SK-N-SH treated with all-trans-retinoic acid at 6 μM for 48 hours (cell line): ENCODE data around the gene CPA5.

Experiments
- ATAC-seq: fragments of 200-7000 bp; cut with Tn5 transposase; 3 replicates; pipeline ENCODE4 v1.9.1; 2020; ENCODE audit warnings: mild to moderate bottlenecking, moderate library complexity
- ARNTL ChIP-seq: fragments of 450-650 bp; formaldehyde crosslinking; IDR thresholded peaks from 2 replicates; pipeline ENCODE4 v1.5.0; 2020; ENCODE audit warnings: low read depth, mild to moderate bottlenecking, moderate library complexity, borderline replicate concordance
- BACH2 ChIP-seq: fragments of 250-450 bp; sonication (Bioruptor Pico); IDR thresholded peaks from 2 replicates; pipeline ENCODE4 v1.9.0; 2021; ENCODE audit warnings: mild to moderate bottlenecking, borderline replicate concordance
- CREB5 ChIP-seq: fragments of 250-450 bp; sonication (Bioruptor Pico); IDR thresholded peaks from 2 replicates; pipeline ENCODE4 v1.5.1; 2020; ENCODE audit warnings: low read depth, mild to moderate bottlenecking, moderate library complexity
- CSDC2 ChIP-seq: fragments of 250-450 bp; sonication (Bioruptor Pico); IDR thresholded peaks from 2 replicates; pipeline ENCODE4 v1.5.0; 2020; ENCODE audit warnings: mild to moderate bottlenecking, moderate library complexity
- CSRNP3 ChIP-seq: fragments of 250-450 bp; sonication (Bioruptor Pico); IDR thresholded peaks from 2 replicates; pipeline ENCODE4 v1.5.1; 2021; ENCODE audit warnings: mild to moderate bottlenecking, moderate library complexity
- ESRRG ChIP-seq: fragments of 250-450 bp; sonication (Bioruptor Pico); IDR thresholded peaks from 2 replicates; pipeline ENCODE4 v1.6.1; 2021; ENCODE audit warnings: mild to moderate bottlenecking
- GLIS3 ChIP-seq: fragments of 250-450 bp; sonication (Bioruptor Pico); IDR thresholded peaks from 2 replicates; pipeline ENCODE4 v1.5.0; 2020; ENCODE audit warnings: mild to moderate bottlenecking, moderate library complexity
- OSR1 ChIP-seq: fragments of 250-450 bp; sonication (Bioruptor Pico); IDR thresholded peaks from 2 replicates; pipeline ENCODE4 v1.8.0; 2022; ENCODE audit warnings: moderate library complexity, mild to moderate bottlenecking, inconsistent platforms
- PATZ1 ChIP-seq: fragments of 250-450 bp; sonication (Bioruptor Pico); IDR thresholded peaks from 2 replicates; pipeline ENCODE4 v1.8.0; 2020; ENCODE audit warnings: mild to moderate bottlenecking, moderate library complexity, borderline replicate concordance
- POU6F1 ChIP-seq: fragments of 250-450 bp; sonication (Bioruptor Pico); IDR thresholded peaks from 2 replicates; pipeline ENCODE4 v1.8.0; 2021; ENCODE audit warnings: low read depth, mild to moderate bottlenecking, moderate library complexity, borderline replicate concordance
- PPARA ChIP-seq: fragments of 250-450 bp; sonication (Bioruptor Pico); IDR thresholded peaks from 2 replicates; pipeline ENCODE4 v1.5.0; 2020; ENCODE audit warnings: mild to moderate bottlenecking, borderline replicate concordance
- RARB ChIP-seq: fragments of 250-450 bp; sonication (Bioruptor Pico); IDR thresholded peaks from 2 replicates; pipeline ENCODE4 v1.8.0; 2021; ENCODE audit warnings: mild to moderate bottlenecking, moderate library complexity
- SNAI2 ChIP-seq: fragments of 250-450 bp; sonication (Bioruptor Pico); IDR thresholded peaks from 2 replicates; pipeline ENCODE4 v1.5.0; 2020; ENCODE audit warnings: mild to moderate bottlenecking, moderate library complexity
- TCF4 ChIP-seq: fragments of 250-450 bp; sonication (Bioruptor Pico); IDR thresholded peaks from 2 replicates; pipeline ENCODE4 v1.8.0; 2021; ENCODE audit warnings: mild to moderate bottlenecking, moderate library complexity, borderline replicate concordance
- TSHZ2 ChIP-seq: fragments of 250-450 bp; sonication (Bioruptor Pico); IDR thresholded peaks from 2 replicates; pipeline ENCODE4 v1.5.0; 2020; ENCODE audit warnings: mild to moderate bottlenecking, moderate library complexity
- ZC3H10 ChIP-seq: fragments of 250-450 bp; sonication (Bioruptor Pico); IDR thresholded peaks from 2 replicates; pipeline ENCODE4 v1.5.1; 2021; ENCODE audit warnings: mild to moderate bottlenecking, moderate library complexity
- ZFP3 ChIP-seq: fragments of 250-450 bp; sonication (Bioruptor Pico); IDR thresholded peaks from 2 replicates; pipeline ENCODE4 v1.5.0; 2020; ENCODE audit warnings: mild to moderate bottlenecking, moderate library complexity
- ZFP30 ChIP-seq: fragments of 450-650 bp; formaldehyde crosslinking; IDR thresholded peaks from 2 replicates; pipeline ENCODE4 v1.5.0; 2022; ENCODE audit warnings: mild to moderate bottlenecking, moderate library complexity
- ZNF565 ChIP-seq: fragments of 450-650 bp; formaldehyde crosslinking; conservative IDR thresholded peaks from 2 replicates; pipeline ENCODE4 v1.5.0; 2020; ENCODE audit warnings: low read depth, mild to moderate bottlenecking, moderate library complexity
- ZNF8 ChIP-seq: fragments of 450-650 bp; formaldehyde crosslinking; IDR thresholded peaks from 2 replicates; pipeline ENCODE4 v1.5.0; 2020; ENCODE audit warnings: mild to moderate bottlenecking, moderate library complexity

Gene CPA5

GRCh38 chr7:130384841-130385599 lies 40.4 kb downstream of the CPA5 start:
- ATAC-seq = no peak
- TF ChIP-seq CSDC2 (CRISPR knock-in tag) (no peak), GLIS3 (CRISPR knock-in tag) (no peak), PPARA (CRISPR knock-in tag) (no peak), SNAI2 (CRISPR knock-in tag) (no peak), POU6F1 (CRISPR knock-in tag) (no peak), ESRRG (CRISPR knock-in tag) (no peak), TCF4 (CRISPR knock-in tag) (no peak), ZFP3 (no peak), OSR1 (CRISPR knock-in tag) (no peak)

GRCh38 chr7:130385600-130386066 lies 41.0 kb downstream of the CPA5 start:
- TF ChIP-seq SNAI2 (CRISPR knock-in tag) (no peak), RARB (CRISPR knock-in tag) (no peak), PPARA (CRISPR knock-in tag) (no peak)
- TF ChIP-seq, all 23 proteins: peak for 0
- ATAC-seq = no peak

- TF ChIP-seq POU6F1 (CRISPR knock-in tag) (no peak), CSRNP3 (CRISPR knock-in tag) (no peak), GLIS3 (CRISPR knock-in tag) (no peak), ARNTL (no peak), CREB5 (CRISPR knock-in tag) (no peak), ZFP3 (no peak), SNAI2 (CRISPR knock-in tag) (no peak), TSHZ2 (CRISPR knock-in tag) (no peak), ZC3H10 (CRISPR knock-in tag) (no peak), TCF4 (CRISPR knock-in tag) (no peak), OSR1 (CRISPR knock-in tag) (no peak), ZNF565 (CRISPR knock-in tag) (no peak), PATZ1 (CRISPR knock-in tag) (no peak), PPARA (CRISPR knock-in tag) (no peak), BACH2 (CRISPR knock-in tag) (no peak), ZNF8 (CRISPR knock-in tag) (no peak), RARB (CRISPR knock-in tag) (no peak), ZFP30 (CRISPR knock-in tag) (no peak), ESRRG (CRISPR knock-in tag) (no peak)
These were observed 42.3 kb downstream of the CPA5 start for GRCh38 chr7:130386876-130387275.

More at GRCh38 chr7:130386876-130387275, 42.3 kb downstream of the CPA5 start:
- no peak for ATAC-seq
